Ovary (tissue), 9 donors: ENCODE data around the gene TBC1D16. TPM values are rescaled to one million over a fixed set of nuclear protein-coding genes. Genes with fewer than 3 reads are reported as not detected.
"Not testable (repeated sequence)": the region's sequence is repeated elsewhere in the genome, so short reads cannot be mapped to it uniquely, and the experiment has no call there.

Experiments
- DNase-seq, 5 donors: peaks; one replicate each; pipeline ENCODE4 v3.0.0-alpha.2; 2019 to 2020
- H3K27ac ChIP-seq, 2 donors: fragments of 200-600 bp; one replicate each; pipeline versions ENCODE4 v1.5.1 to v1.8.0; 2019 to 2022
- H3K27me3 ChIP-seq: fragments of 200-600 bp; one replicate; pipeline ENCODE4 v1.8.0; 2022
- H3K36me3 ChIP-seq: fragments of 200-600 bp; sonication (generic); one replicate; pipeline ENCODE4 v1.5.1; 2019
- H3K4me1 ChIP-seq: one replicate; pipeline ENCODE4 v1.8.1; 2013; ENCODE audit warnings: mild to moderate bottlenecking, moderate library complexity; ENCODE audit not compliant: insufficient read depth
- H3K4me3 ChIP-seq: fragments of 200-600 bp; sonication (generic); one replicate; pipeline ENCODE4 v1.5.1; 2017
- H3K9me3 ChIP-seq, 2 donors: fragments of 200-600 bp in 1 of 2; sonication (generic) in 1 of 2; one replicate each; pipeline versions ENCODE4 v1.5.1 to v1.8.1; 2013 to 2019; ENCODE audit warnings: mild to moderate bottlenecking in 1 of 2, moderate library complexity in 1 of 2
- EP300 ChIP-seq: sonication (generic); formaldehyde crosslinking; IDR thresholded peaks from one replicate; pipeline ENCODE4 v1.6.1; 2017; ENCODE audit warnings: antibody characterized with exemption
- POLR2A ChIP-seq: fragments of 450-650 bp; IDR thresholded peaks from one replicate; pipeline ENCODE4 v1.6.1; 2017; ENCODE audit warnings: antibody characterized with exemption, mild to moderate bottlenecking, moderate library complexity
- WGBS, 3 donors: extraction: QIAGEN DNeasy Blood & Tissue Kit in 1 of 3; methylation state at CpG; one replicate each; pipeline versions ENCODE4 v1.1.5 to v1.1.7; 2013 to 2017; 5-methylcytosine and 5-hydroxymethylcytosine counted together
- intact Hi-C, 4 donors: fragments of 100-400 bp; cut with DNase I; formaldehyde crosslinking; loops; one replicate each; pipeline versions ENCODE4 v1.11.0 to v1.15.1; 2022 to 2023
- polyA plus RNA-seq, 2 donors: library from polyadenylated mRNA; stranded (reverse); fragments of 200-250 nt in 1 of 2; fragments of 350-450 nt in 1 of 2; fragmentation: Illumina TruSeq in 1 of 2; extraction: RNeasy Lipid Tissue Mini Kit (QIAGEN cat#74804) in 1 of 2; gene quantifications; one replicate each; pipeline ENCODE4 v1.2.3, GENCODE V29; 2013 to 2014
- total RNA-seq, 7 donors: library from RNA; depleted of rRNA in 2 of 7; stranded (reverse); fragments of >200 nt in 2 of 7; fragmentation: NEBNext Ultra II Directional in 3 of 7; extraction: Animal tissue kit (Norgen Biotek cat#: 25700) in 3 of 7; gene quantifications; one replicate each; pipeline versions ENCODE4 v1.1.0 to v1.2.4, GENCODE V29; 2016 to 2023
- TF ChIP-seq, protein P1 (sequence below), 3 donors: fragments of 450-650 bp in 2 of 3; fragments of 200-600 bp in 1 of 3; IDR thresholded peaks; one replicate each; pipeline versions ENCODE4 v1.5.1 to v1.8.0; 2016 to 2022; ENCODE audit warnings: antibody characterized with exemption in 3 of 3, mild to moderate bottlenecking in 1 of 3
- donor health status: DM: no; HTN: no; CAD: no; lungs with moderate emphysema.
- donor health status: DM: no; HTN: no; CAD: no.
- donor health status: Bipolar disorder and iron deficiency.
- donor health status: DM: yes; HTN: yes; CAD: no.
- donor health status: DM: no; HTN: no; CAD: no.
- donor health status: DM: yes; HTN: yes; CAD: no.

Gene TBC1D16
- total and polyA plus RNA-seq, 9 donors: 9.3 to 40.5 (median 27.1) TPM

DNA sequence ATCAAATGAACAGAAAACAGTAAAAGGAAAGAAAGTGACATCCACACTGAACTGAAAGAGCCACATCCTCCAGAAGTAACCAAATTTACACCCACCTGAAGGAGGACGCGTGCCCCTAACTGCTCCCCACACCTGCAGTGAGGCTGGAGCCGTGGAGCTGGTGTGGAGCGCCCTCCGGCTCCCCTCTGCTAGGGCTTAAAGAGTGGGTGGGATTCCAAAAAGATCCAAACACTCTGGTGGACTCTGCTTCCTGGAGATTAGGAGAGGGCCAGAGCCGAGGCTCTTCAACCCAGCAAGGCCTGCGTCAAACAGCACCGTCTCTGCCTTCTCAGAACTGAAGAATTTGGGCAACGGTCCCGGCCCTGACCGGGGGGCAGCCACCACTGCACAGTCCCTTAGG lies 16.0 kb upstream of the TBC1D16 start:
- Histone ChIP-seq H3K9me3 (no peaks in the 10 kb centered on the region), H3K27me3 (no peaks in the 10 kb centered on the region), H3K27ac (no peak overlapping the region), H3K4me1 (peaks cover 2% of the 10 kb centered on the region), H3K36me3 (no peaks in the 10 kb centered on the region), H3K4me3 (no peak overlapping the region)
- DNase-seq: peak in 1 of 5 donors; percentile 13
- intact Hi-C loops: no loop called here
- 94 to 97% (median 96%) methylated on average over 11 of the region's 11 CpGs for WGBS, 3 donors
- no peak for TF ChIP-seq EP300
- TF ChIP-seq POLR2A: no peak
- TF ChIP-seq, protein P1, sequence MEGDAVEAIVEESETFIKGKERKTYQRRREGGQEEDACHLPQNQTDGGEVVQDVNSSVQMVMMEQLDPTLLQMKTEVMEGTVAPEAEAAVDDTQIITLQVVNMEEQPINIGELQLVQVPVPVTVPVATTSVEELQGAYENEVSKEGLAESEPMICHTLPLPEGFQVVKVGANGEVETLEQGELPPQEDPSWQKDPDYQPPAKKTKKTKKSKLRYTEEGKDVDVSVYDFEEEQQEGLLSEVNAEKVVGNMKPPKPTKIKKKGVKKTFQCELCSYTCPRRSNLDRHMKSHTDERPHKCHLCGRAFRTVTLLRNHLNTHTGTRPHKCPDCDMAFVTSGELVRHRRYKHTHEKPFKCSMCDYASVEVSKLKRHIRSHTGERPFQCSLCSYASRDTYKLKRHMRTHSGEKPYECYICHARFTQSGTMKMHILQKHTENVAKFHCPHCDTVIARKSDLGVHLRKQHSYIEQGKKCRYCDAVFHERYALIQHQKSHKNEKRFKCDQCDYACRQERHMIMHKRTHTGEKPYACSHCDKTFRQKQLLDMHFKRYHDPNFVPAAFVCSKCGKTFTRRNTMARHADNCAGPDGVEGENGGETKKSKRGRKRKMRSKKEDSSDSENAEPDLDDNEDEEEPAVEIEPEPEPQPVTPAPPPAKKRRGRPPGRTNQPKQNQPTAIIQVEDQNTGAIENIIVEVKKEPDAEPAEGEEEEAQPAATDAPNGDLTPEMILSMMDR (IDR thresholded peaks at IDR 0.05): no peak

DNA sequence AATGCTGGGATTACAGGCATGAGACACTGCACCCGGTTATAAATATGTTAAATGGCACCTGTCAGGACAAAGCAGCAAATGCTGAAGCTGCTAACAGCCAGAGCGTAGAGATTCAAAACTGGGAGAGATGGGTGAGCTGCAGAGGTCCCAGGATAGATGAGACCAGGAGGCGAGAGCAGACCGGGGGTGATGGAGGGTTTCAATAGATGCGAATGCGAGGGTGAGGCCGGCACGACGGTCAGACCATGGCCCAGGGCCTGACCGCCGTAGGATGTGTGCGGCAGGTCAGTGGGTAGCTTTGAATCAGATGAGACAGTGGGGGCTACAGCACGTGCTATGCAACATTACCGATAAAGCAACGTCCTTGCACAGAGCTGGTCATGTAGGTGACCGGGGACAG lies 15.0 kb upstream of the TBC1D16 start:
- Histone ChIP-seq H3K9me3 (no peaks in the 10 kb centered on the region), H3K27me3 (no peaks in the 10 kb centered on the region), H3K36me3 (no peaks in the 10 kb centered on the region), H3K4me1 (peaks cover 2% of the 10 kb centered on the region), H3K4me3 (no peak overlapping the region), H3K27ac (no peak overlapping the region)
- 83 to 96% (median 95%) methylated on average over 16 of the region's 16 CpGs for WGBS, 3 donors
- peak in 1 of 5 donors; percentile 8 for DNase-seq
- intact Hi-C loops: no loop called here
- no peak for TF ChIP-seq POLR2A
- TF ChIP-seq EP300: no peak
- TF ChIP-seq, protein P1 (IDR thresholded peaks at IDR 0.05): no peak

DNA sequence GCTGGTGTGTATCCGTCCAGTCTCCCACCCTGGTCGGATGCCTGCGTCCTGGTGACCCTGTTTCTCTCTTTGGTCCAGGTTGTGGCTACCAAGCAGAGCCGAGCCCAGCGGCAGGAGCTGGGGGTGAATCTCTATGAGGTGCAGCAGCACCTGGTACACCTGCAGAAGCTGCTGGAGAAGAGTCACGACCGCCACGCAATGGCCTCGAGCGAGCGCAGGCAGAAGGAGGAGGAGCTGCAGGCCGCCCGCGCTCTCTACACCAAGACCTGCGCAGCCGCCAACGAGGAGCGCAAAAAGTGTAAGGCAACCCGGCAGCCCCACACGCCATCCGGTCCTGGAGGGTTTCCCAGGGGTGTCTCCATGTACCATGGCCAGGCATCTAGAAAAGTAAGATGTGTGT lies 14.3 kb upstream of the TBC1D16 start:
- peak in 1 of 5 donors; percentile 9 for DNase-seq
- Histone ChIP-seq H3K4me1 (peaks cover 2% of the 10 kb centered on the region), H3K27me3 (no peaks in the 10 kb centered on the region), H3K27ac (no peak overlapping the region), H3K36me3 (no peaks in the 10 kb centered on the region), H3K9me3 (no peaks in the 10 kb centered on the region), H3K4me3 (no peak overlapping the region)
- WGBS, 3 donors: 96 to 97% (median 97%) methylated on average over 21 of the region's 21 CpGs
- TF ChIP-seq EP300 (no peak), POLR2A (no peak)
- TF ChIP-seq, protein P1 (IDR thresholded peaks at IDR 0.05): no peak
- intact Hi-C loops: no loop called here

DNA sequence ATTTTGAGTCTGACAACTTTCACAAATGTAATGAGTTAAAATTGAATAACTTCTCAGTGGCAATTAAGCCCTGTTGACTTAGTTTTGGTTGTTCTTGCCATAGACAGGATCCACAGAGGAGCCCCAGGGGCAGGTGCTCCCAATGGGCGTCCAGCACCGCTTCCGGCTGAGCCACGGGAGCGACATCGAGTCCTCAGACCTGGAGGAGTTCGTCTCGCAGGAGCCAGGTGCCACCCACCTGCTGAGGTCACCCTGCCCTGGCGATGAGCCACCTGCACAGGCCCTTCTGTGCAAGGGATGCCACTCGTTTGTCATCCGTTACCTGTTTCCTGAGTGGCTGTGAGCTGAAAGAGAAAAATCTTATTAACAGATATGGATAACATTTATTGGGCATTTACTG lies 11.5 kb upstream of the TBC1D16 start:
- H3K9me3 ChIP-seq: no peaks in the 10 kb centered on the region
- 82 to 92% (median 88%) methylated on average over 11 of the region's 11 CpGs for WGBS, 3 donors
- intact Hi-C loops: no loop called here
- DNase-seq: no peak
- no peak for TF ChIP-seq EP300
- TF ChIP-seq POLR2A: no peak
- TF ChIP-seq, protein P1 (IDR thresholded peaks at IDR 0.05): no peak
- H3K4me1 ChIP-seq: no peaks in the 10 kb centered on the region
- H3K36me3 ChIP-seq: no peaks in the 10 kb centered on the region
- no peaks in the 10 kb centered on the region for H3K27me3 ChIP-seq
- H3K4me3 ChIP-seq: no peak overlapping the region
- H3K27ac ChIP-seq: no peak overlapping the region

DNA sequence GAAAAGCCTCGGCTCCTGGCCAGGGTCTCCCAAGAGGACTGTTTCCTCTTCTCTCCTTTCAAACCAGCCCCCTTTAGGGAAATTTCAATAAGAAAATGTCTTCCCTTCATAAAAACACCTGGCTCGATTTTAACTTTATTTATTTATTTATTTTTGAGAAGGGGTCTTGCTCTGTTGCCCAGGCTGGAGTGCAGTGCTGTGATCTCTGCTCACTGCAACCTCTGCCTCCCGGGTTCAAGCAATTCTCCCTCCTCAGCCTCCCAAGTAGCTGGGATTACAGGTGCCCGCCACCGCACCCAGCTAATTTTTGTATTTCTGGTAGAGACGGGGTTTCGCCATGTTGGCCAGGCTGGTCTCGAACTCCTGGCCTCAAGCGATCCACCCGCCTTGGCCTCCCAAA lies 11.0 kb upstream of the TBC1D16 start:
- H3K27ac ChIP-seq, H3K36me3 ChIP-seq, DNase-seq, H3K9me3 ChIP-seq, H3K27me3 ChIP-seq, intact Hi-C loops, H3K4me3 ChIP-seq, H3K4me1 ChIP-seq: not testable (repeated sequence)
- 94 to 97% (median 95%) methylated on average over 10 of the region's 10 CpGs for WGBS, 3 donors
